Erythroblast (primary cell): Measurements from ENCODE around the gene HPF1.
"Not testable (repeated sequence)": the region's sequence is repeated elsewhere in the genome, so short reads cannot be mapped to it uniquely, and the experiment has no call there.

ENCODE experiments used
- DNase-seq, 2 experiments: peaks; one replicate each; lab custom pipeline; 2025; lab: John Stamatoyannopoulos, UW
- GATA1 ChIP-seq: IDR thresholded peaks from 2 replicates; pipeline ENCODE4 v1.6.1; 2011; ENCODE audit warnings: low read depth, mild to moderate bottlenecking, control low read depth, low read length, moderate library complexity
- POLR2A ChIP-seq: IDR thresholded peaks from 2 replicates; pipeline ENCODE4 v1.6.1; 2011; ENCODE audit warnings: mild to moderate bottlenecking, low read length

The HPF1 gene

DNA sequence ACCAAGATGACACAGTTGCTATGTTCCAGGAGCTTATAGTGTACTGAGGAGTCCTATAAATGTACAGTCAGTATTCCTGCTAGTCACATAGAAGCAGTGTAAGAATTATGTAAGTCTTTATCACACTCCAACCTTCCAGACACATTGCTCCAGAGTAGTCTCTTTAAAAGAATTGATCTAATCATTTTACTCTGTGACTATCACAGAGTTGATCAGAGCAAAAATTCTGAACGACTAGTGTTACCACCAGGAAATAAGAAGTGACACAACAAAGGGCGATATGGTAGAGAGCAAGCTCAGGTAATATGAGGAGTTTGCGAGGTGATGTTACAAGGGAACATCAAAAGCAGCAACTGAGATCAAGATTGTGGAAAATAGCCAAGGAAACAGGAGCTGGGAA is 9.0 kb upstream of the HPF1 start:
- TF ChIP-seq GATA1 (no peak), POLR2A (no peak)
- DNase-seq = no peak

DNA sequence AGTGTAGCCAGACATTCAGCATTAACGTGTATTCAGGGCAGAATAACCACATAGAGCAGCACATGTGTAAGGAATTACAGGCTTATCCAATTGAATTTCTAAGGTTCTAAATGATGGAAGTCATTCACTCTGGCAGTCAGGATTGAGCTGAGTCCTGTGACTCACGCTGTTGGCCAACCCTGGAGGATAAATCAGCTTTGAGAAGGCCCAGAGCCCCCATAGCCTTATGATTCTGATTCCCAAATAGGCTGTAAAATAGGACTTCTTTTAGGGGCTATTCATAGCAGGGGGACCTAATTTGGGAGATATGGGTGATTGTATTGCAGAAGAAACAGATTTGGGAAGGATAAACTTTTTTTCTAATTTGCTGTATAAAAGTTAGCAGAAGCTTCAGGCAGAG is 8.1 kb upstream of the HPF1 start:
- DNase-seq = no peak
- no peak for TF ChIP-seq GATA1
- TF ChIP-seq POLR2A = no peak

DNA sequence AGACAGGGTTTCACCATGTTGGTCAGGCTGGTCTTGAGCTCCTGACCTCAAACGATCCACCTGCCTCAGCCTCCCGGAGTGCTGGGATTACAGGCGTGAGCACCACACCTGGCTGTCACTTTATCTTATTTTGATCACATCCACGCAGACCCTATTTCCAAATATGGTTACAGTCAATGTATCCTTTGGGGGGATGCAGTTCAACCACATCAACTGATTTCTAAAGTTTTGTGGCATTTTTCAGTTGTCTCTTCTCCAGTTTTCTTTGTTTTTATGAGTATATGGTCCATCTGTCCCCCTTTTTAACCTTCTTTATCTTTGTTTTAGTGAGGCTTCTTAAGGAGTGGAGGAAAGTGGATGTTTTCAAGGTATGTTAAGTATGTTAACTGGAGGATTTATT is 4.1 kb upstream of the HPF1 start:
- DNase-seq = no peak
- no peak for TF ChIP-seq POLR2A
- no peak for TF ChIP-seq GATA1

DNA sequence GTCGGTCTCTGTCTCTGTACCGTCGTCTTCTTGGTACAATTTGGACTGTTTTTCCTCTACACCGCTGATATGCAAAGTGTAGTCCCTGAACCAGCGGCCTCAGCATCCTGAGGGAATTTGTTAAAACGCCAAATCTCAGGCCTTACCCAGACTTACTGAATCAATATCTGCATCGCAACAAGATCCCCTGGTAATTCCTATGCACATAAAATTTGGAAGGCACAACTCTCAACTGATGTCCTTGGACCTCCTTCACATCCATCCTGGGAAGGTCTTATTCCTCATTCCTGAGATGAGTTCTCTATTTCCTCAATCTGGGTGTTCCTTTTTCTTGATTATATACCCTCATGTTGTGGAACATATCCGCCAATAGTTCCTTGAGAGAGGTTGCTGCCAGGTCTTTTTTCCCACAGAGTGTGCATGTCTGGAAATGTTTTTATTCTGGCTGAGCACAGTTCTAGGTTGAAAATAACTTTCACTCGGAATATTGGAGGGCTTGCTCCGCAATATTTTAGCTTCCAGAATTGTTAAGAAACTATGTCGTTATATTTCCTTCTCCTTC is 738 bp upstream of the HPF1 start:
- no peak for TF ChIP-seq GATA1
- TF ChIP-seq POLR2A = no peak
- DNase-seq = peak in 1 of 2 experiments; percentile 40

DNA sequence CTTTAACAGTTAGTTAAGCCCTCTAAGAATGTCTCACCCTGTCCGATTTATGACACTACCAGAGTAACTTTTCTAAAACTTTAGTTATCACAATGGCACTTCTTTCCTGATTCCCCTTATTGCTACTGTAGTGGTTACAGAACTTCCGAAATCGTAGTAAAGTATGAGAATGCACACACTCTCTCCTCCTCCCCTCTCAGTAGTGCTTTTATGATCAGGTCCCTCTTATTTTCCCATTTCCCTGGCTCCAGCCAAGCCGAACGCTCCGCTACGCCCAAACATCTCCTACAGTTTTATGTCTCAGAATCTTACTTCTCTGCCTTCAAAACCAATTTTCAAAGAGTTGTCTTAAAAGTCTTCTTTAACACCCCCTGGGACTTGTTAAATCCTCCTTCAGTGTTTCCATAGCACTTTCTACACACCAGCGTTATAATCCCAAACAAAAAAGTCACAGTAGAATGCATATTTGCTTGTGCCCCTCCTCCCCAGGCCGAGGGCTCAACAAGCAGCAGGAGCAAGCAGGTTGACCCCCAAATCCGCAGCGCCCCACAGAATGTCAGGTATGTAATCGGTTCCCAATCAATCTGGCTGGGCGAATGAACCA is 671 bp downstream of the HPF1 start:
- DNase-seq = peak; percentile 40 to 69
- TF ChIP-seq POLR2A (no peak), GATA1 (no peak)

DNA sequence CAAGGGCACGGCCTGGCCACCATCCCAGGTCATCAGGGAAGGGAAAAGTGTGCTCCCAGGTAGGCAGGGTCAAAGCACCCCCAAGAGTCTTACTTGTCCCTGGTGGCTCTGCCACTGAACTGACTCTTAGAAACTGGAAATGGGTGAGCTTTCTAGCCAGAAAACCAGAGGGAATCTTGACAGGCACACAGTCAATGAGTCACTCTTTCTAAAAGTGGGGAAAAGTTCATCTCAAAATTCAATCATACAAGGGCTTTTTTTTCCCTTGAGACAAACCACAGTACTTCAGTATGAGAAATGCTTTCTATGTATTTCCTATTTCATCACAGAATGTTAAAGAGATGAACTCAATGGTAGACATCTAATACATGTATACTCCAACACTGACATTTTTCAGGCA is 12.5 kb downstream of the HPF1 start:
- TF ChIP-seq POLR2A = no peak
- TF ChIP-seq GATA1 = no peak
- no peak for DNase-seq

DNA sequence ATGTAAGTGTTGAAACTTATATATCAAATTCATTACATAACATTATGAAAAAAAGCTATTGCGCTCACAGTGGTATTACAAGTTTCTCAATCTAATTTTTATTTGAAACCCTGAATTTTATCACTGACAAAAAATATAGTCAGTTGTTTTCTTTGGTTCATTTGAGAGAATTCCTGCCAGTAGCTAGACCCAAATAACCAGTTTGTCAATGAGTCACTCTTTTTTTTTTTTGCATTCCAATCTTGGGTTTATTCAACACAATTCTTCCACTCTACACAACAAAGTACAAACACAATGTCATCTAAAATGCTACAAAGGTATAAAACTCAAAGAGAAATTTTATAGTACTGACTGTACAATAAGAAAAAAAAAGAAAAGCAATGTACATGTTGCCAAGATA is 13.1 kb downstream of the HPF1 start:
- DNase-seq = no peak

DNA sequence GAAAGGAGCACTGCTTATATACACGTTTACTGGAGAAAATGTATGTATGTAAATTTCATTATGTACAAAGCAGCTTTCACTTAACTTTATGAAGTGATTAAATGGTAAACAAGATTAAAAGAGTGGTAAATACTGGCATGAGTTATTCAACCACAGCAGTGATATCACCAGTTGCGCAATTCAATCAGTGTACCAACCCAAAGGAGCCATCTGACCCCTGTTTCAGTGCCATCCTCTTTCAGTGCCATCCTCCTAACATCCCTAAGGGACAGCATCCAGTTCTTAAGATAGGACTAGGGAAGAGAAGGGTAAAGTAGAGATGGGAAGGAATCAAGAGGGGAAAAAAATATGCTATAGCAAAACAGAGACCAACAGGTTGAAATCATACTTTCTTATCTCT is 16.2 kb downstream of the HPF1 start:
- TF ChIP-seq POLR2A (no peak), GATA1 (no peak)
- DNase-seq = no peak

More for the DNA sequence above, 13.1 kb downstream of the HPF1 start:
- TF ChIP-seq GATA1 = no peak
- no peak for TF ChIP-seq POLR2A

DNA sequence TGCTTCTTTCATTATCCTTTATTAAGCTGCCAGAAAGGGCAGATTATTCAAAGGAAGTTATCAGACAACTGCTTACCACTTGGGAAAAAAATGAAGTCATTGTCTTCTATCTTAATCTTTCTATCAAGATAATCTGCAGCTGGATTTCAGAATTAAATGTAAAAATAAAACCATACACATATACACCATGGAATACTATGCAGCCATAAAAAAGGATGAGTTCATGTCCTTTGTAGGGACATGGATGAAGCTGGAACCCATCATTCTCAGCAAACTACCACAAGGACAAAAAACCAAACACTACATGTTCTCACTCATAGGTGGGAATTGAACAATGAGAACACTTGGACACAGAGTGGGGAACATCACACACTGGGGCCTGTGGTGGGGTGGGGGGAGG is 19.1 kb downstream of the HPF1 start:
- not testable (repeated sequence) for DNase-seq

DNA sequence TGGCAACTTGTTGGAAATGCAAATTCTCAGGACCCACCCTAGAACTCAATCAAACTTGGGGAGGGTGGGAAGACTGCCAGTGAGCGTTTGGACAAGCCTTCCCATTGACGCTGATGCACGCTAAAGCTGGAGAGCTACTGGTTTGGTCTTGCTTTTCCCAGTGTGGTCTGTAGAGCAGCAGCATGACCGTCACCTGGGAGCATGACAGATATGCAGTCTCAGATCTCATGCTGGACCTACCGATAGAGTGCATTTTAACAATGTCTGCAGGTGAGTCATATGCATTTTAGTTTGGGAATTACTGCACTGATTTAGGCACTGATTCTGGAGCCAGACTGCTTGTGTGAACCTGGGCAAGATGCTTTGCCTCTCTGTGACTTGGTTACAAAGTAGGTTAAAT is 27.2 kb downstream of the HPF1 start:
- DNase-seq = no peak
- TF ChIP-seq POLR2A (no peak), GATA1 (no peak)

DNA sequence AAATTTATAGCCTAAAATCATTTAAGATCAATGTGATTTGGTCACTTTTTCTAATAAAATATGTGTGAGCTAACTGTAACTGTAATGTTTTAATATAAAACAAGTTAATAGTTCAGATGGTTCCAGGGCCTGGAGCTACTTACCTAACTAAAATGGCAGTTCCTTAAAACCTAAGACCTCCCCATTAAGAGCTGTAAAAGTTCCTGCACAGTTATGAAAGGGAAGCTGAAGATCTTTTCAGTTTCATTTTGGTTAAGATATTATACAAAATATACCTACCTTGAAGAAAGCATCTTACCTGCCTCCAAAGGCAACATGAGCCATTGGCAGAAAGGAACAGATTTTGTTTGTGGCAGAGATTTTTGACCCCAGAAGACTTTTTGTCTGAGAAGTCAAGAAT is 30.1 kb downstream of the HPF1 start:
- no peak for TF ChIP-seq GATA1
- DNase-seq = no peak

DNA sequence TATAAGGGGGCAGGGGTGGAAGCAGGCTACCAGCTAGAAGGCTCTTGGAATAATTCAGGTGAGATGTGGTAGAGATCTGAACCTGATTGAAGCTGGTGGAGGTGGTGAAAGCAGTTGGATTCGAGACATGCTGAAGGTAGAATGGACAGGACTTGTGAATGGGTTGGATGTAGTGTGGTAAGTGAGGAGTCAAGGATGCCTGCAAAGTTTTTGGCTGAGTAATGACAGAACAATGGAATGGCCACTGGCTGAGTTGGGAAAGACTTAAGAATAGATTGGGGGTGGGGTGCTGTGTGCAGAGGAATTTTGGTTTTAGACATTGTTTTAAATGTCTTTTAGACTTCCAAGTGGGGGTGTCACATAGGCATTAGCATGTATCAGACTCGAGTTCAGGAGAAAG is 33.5 kb downstream of the HPF1 start:
- TF ChIP-seq GATA1 = no peak
- TF ChIP-seq POLR2A = no peak
- DNase-seq = no peak

DNA sequence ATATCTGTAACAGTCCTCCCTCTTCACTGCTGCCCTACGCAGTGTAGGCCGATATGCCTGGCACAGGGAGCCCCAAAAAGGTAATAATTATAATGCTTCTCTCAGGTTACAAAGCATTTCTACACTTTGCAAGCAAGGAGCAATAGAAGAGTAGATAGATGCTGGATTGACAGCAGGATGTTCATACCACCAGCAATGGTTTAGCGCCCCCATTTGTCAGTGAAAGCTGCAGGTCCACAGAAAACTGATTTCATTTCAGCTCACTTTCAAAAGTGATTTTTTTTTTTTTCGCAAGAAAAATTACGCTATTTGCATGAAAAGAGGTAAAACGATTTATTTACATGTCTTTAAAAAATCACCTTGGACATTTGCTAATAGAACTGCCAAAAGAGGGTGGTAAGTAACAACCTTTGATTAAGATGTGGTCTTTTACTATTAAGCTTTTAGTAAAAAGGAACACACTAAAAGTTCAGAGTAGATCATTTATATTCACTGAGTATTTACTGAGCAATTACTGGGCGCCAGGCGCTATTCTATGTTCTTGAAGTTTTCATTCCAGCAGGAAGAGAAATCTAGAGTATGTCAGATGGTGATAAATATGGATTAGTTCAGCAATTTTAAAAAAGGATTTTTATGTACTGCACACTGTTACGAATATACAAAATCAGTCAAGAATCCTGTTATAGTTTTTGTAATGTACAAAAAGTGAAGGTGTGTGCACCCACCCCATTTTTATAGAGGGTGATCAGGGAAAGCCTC is 34.4 kb downstream of the HPF1 start:
- no peak for TF ChIP-seq GATA1
- no peak for TF ChIP-seq POLR2A
- peak; percentile 45 to 52 for DNase-seq

DNA sequence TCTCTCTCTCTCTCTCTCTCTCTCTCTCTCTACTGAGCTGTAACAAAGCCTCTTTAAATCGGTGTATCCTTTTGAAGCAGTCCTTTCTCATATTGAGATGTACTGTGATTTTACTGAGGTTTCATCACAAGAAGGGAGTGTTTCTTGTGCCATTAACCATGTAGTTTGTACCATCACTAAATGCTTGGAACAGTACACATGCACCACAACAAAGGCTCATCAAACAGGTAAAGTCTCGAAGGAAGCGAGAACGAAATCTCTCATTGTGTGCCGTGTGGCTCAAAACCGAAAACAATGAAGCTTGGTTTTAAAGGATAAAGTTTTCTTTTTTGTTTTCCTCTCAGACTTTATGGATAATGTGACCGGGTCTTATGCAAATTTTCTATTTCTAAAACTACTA is 37.2 kb downstream of the HPF1 start:
- DNase-seq = no peak
- TF ChIP-seq POLR2A = no peak
- no peak for TF ChIP-seq GATA1

DNA sequence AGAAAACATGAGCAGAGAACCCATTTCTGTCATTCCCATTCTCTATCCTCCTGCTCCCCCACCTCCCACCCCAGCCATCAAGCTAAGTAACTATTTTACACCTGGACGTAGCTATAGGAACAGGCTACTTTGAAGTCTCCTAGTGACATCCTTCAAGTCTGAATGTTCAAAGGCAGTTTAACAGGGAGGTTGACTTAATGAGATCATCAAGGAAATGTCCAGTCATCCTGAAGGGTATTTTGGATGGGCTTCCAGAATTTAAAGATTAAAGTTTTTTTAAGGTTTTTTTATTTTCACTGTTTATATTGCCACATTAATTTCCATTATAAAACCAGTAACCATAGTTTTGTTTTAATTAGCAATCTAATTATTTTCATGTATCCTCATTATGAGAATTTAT is 41.1 kb downstream of the HPF1 start:
- no peak for TF ChIP-seq POLR2A
- no peak for DNase-seq

DNA sequence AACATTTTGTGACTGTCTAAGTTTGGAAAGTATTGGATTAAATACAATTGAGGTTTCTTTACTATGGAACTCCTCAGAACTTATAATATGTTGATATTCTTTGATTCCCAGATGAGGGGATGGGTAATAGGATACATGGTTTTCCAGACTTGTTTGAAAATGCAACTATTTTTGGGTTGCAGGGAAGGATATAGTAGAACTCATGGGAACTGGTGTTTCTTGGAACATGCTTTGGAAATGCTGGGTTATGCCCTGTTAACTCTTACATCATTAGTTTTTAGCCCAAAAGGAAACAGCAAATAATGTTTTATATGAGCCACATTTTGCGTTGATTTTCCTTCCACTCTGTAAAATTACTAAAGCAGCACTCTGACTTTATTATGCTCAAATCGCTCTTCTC is 41.9 kb downstream of the HPF1 start:
- DNase-seq = no peak
- TF ChIP-seq GATA1 (no peak), POLR2A (no peak)
